NCI-H187 treated with DMSO at 0.1 percent for 48 hours (cell line): ENCODE results near the gene SLC2A11.
"Not testable (repeated sequence)": the region's sequence is repeated elsewhere in the genome, so short reads cannot be mapped to it uniquely, and the experiment has no call there.

ENCODE experiments used
- DNase-seq: peaks from one replicate; lab custom pipeline; 2025; lab: John Stamatoyannopoulos, UW

SLC2A11 gene

DNA sequence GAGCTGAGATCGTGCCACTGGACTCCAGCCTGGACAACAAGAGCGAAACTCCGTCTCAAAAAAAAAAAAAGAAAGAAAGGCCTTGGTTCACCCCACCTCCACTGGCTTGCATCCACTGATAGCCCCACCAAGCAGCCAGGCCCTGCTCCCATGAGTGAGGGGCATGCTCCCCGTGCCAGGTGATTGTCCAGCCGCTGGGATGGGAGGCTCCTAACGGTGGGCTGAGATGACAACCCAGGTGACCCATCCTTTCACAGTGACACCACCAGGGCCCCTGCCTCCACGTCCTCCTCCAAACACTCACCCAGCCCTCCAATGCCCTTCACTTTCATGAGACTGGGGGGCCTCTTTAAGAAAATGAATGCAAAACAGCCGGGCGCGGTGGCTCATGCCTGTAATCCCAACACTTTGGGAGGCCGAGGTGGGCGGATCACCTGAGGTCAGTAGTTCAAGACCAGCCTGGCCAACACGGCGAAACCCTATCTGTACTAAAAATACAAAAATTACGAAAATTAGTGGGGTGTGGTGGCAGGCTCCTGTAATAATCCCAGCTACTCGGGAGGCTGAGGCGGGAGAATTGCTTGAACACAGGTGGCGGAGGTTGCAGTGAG is 10.3 kb upstream of the SLC2A11 start:
- DNase-seq = no peak

DNA sequence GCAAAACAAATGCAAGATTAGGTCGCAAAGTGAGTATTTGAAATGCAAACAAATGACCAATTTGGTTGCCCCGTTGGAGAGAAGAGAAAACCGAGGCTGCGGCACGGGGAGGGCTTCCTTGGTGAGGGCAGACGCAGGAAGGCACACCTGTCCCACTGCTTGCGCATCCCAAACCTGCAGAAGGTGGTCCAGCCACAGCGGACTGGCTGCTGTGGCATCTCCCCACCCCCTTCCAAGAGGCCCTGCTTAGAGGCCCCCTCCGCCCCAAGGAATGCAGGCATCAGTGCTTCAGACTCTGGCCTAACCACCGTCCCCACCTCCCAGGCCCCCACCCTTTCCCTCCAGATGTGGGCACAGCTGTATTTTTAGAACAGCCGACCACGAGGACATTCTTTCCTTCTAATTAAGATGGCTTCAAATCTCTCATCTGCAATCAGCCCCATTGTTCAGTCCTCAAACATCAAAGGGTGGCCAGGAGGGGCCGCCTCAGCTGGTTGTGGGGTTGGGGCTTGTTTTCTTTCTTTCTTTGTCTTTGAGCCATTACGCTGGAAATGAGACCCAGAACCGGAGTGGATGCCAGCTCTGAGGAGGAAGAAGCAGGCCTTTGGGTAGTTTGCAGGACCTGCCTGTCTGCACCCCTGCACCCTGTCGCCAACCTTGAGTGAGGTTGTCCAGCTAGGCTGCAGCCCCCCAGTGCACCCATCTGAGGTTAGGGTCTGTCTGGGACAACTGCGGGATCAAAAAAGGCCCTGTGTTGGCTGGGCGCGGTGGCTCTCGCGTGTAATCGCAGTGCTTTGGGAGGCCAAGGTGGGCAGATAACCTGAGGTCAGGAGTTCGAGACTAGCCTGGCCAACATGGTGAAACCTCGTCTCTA is 9.4 kb upstream of the SLC2A11 start:
- no peak for DNase-seq

DNA sequence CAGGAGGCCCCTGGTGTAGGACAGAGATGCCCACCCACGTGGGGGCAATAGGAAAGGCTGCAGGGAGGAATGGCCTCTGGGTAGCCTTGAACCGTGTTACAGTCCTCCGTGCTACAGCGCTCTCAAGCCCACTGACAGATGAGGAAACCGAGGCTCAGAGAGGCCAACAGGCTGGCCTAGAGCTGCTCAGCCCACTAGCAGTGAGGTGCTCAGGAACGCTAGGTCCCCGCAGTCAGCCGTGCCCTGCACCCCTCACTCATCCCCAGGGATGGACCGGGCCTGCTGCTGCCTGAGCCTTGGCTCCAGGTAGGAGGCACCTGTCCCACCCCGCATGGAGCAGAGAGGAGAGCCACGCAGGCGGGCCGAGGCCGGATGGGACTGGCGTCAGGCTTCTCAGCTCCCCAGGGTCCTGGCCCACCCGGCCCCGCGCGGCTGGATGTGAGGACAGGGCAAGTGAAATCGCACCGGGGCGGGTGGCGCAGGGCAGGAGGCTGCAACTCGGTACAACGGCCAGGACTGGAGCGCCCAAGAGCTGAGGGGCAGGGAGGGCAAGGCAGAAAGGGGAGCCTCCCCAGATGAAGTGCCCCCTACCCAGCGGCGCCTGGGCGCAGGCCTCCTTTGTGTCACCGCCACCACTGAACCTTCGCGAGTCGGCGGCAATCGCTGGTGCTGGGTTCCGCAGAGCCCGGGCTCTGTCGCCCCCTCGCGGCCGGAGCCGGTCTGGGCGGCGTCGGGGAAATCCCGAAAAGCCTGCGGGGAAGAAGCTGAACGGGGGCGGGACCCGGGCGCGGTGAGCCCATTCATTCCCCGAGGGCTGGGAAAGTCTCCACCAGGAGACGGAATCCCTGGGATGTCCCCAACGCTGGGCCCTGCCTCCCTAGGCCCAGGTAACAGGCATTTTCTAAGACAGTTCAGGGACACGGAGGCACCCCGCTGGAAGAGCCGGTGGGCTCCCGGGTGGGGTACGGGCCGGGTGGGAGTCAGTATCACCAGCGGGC is 8.4 kb upstream of the SLC2A11 start:
- DNase-seq = no peak

DNA sequence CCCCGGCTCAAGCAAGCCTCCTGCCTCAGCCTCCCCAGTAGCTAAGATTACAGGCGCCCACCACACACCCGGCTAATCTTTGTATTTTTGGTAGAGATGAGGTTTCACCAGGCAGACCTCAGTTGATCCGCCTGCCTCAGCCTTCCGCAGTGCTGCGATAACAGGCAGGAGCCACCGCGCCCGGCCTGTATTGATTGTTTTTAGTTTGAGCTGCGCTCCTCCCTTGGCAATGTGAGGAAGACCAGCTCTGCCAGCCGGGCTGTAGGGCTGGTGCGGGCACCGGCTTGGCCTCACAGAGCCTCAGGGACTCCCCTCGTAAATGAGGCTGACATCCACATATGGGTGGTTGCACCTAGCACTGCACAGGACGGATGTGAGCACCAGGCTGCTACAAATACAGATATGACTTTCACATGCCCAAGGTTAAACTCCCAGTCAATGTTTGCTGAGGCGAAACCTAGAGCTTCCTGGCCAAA is 7.5 kb upstream of the SLC2A11 start:
- no peak for DNase-seq

DNA sequence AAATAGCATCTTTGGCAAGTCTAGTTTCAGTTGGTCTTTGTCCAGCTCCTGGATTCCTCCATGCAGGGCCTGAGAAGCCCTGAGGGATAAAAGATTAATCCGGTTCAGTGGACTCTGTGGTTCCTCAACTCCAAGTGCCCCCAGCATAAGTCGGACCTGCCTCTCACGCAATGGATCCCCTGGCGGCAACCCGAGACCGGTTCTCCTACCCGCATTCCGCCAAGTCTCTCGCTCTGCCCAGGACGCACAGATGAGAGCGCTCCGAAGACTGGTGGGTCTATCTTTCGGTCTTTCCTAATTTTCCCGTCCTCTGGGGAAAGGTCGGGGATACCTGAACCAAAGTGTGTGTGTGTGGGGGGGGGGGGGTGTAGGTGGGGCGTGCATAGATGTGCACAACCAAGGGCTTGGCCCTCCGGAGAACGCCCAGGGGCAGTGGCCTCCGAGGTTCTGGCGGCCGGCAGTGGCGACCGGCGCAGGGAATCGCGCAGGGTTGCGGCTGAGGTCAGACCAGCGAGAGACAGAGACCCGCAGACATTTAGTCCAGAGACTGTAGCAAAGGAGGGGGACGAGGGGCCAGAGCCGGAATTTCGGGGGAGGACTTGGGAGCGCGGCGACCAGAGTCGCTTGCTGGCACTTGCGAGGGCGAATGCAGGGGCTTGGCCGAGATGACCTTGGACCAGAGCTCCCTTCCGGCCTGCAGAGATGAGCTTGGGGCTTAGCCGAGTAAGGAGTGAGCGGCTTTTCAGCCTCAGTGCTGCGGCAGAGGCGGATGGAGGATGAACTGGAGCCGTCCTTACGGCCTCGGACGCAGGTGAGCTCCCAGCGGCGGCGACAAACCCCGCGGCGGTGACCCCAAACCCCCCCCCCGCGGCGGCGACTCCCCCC is 712 bp upstream of the SLC2A11 start:
- DNase-seq = no peak

DNA sequence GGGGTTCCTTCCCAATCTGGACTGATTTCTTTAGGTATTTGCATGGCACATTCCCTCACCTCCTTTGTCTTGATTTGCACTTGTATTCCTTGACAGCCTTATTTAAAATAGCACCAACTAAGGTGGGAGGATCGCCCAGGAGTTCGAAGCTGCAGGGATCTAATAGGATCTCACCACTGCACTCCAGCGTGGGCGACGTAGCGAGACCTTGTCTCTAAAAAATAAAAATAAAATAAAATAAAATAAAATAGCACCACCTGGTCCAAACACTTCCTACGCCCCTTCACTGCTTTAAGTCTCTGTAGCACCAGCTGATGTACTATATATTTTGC is 775 bp downstream of the SLC2A11 start:
- DNase-seq = no peak

DNA sequence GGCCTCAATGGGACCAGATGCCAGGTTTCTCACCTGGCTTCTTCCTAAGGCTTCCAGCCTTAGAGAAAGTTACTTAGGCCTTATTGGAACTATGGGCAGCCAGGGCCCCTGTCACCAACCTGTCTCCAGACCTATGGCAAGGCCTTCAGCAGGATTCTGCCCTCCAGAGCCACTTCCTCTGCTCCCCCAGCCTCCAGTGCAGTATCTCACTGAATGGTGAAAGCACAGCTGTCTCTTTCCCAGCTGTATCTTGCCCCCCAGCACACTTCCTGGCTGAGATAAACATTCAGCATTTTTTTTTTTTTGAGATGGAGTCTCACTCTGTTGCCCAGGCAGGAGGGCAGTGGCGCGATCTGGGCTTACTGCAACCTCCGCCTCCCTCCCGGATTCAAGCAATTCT is 1.5 kb downstream of the SLC2A11 start:
- DNase-seq = no peak

DNA sequence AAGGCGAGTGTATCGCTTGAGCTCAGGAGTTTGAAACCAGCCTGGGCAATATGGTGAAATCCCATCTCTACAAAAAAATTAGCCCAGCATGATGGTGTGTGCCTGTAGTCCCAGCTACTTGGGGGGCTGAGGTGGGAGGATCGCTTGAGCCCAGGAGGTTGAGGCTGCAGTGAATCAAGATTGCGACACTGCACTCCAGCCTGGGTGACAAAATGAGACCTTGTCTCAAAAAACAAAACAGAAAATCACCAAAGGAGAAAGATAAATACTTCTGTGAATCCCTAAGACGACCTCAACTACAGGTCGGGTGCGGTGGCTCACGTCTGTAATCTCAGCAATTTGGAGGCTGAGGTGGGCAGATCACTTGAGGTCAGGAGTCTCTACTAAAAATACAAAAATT is 2.5 kb downstream of the SLC2A11 start:
- not testable (repeated sequence) for DNase-seq

DNA sequence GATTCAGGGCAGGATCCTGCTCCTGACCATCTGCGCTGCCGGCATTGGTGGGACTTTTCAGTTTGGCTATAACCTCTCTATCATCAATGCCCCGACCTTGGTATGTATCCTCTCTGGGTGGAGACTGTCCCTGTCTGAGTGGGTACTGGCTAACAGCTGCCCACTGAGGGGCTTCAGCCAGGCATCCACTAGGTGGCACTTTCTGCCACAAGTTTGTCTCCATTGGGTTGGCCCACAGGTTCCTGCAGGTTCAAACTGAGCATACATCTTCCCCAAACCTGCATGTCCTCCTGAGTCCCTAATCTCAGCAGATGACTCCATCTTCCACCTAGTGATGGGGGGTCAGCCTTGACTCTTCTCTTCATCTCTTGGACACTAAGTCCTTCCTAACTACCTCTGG is 4.4 kb downstream of the SLC2A11 start:
- DNase-seq = no peak

DNA sequence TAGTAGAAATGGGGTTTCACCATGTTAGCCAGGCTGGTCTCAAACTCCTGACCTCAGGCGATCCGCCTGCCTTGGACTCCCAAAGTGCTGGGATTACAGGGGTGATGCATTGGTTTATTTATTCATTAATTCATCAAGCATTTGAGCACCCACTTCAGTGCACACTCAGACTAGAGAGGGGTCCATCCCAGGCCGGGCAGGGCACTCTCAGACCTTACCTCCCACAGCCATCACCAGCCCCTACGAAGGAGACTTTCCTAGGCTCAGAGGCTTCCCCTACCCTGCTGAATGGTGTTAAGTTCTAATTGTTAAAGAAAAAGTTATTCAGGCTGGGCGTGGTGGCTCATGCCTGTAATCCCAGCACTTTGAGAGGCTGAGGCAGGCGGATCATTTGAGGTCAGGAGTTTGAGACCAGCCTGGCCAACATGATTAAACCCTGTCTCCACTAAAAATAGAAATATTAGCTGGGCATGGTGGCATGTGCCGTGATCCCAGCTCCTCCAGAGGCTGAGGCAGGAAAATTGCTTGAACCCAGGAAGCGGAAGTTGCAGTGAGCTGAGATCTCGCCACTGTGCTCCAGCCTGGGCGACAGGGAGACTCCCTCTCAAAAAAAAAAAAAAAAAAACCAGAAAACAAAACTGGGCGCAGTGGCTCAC is 7.0 kb downstream of the SLC2A11 start:
- DNase-seq = not testable (repeated sequence)

DNA sequence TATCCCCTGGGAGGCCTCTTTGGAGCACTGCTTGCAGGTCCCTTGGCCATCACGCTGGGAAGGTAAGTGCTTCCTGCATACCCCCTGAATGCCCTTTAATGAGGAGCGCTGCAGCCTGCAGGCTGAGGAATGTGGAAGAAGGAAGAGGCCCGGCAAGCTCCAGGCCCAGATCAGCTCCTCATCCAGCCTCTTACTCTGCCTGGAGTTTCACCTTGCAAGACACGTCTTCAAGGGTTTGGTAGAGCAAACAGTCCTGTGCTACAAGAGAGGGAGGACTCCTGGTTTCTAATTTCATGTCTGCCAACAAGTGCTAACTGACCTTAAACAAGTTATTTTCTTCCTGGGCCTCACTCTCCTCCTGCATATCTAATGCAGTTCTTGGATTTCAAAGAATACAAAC is 10.9 kb downstream of the SLC2A11 start:
- no peak for DNase-seq

DNA sequence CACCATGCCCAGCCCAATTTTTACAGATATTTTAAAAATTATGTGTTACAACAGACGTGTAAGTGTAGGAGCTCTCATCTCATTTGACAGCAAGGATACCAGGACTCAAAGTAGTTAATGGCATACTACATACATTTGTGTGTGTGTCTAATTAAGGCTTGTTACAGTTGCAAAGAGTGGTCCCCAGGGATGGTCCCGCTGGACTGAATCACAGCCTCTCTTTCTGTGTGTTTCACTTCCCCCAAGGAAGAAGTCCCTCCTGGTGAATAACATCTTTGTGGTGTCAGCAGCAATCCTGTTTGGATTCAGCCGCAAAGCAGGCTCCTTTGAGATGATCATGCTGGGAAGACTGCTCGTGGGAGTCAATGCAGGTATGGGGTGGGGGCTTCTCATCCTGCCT is 17.2 kb downstream of the SLC2A11 start:
- DNase-seq = no peak

DNA sequence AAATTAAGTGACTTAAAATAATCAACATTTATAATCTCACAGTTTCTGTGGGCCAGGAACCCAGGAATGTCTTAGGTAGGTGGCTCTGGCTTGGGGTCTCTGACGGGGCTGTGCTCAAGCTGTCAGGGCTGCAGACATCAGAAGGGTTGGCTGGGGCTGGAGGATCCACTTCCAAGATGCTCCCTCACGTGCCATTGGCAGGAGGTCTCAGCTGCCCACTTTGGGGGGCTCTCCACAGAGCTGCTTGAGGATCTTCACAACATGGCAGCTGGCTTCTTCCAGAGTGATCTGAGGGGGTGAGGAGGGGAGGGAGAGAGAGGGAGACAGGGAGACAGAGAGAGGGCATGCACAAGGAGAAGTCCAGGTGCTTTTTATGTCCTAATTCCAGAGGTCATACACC is 18.1 kb downstream of the SLC2A11 start:
- DNase-seq = no peak

DNA sequence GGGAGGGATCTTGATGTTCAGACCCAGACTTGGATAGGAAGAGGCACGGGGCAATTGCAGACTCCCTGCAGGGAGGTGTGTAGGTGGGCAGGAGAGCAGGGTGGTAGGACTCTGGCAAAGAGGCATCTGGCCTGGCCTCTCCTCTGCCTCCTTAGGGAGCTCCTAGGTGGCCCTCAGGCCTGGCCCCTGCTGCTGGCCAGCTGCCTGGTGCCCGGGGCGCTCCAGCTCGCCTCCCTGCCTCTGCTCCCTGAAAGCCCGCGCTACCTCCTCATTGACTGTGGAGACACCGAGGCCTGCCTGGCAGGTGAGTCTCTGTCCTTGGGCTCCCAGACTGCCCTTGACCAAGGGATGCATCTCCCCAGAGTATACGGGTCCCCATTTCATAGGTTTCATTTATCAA is 19.9 kb downstream of the SLC2A11 start:
- no peak for DNase-seq

DNA sequence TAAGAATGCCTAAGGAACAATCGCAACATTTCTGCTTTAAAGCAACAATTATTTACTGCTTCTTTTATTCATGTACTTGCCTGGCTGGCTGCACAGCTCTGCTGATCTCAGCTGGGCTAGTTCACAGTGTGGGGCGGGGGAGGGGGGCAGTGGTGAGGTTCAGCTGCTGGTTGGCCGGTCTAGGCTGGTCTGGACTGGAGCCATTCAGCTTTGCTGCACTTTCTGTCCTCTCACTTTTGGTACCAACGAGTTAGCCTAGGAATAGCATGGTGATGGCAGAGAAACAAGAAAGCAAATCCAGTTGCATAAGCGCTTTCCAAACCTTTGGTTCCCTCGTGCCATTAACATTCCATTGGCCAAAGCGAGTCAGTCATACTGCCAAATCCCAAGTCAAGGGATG is 20.5 kb downstream of the SLC2A11 start:
- no peak for DNase-seq

DNA sequence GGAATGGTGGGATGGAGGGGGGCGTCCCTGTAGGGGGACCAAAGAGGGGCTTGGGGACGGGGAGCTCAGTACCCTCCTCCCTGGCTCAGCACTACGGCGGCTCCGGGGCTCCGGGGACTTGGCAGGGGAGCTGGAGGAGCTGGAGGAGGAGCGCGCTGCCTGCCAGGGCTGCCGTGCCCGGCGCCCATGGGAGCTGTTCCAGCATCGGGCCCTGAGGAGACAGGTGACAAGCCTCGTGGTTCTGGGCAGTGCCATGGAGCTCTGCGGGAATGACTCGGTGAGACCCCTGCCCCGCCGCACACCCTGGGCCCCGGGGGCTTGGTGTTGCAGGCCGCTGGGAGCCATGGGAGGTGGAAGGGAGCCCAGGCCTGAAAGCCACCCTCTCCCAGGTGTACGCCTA is 24.7 kb downstream of the SLC2A11 start:
- no peak for DNase-seq

DNA sequence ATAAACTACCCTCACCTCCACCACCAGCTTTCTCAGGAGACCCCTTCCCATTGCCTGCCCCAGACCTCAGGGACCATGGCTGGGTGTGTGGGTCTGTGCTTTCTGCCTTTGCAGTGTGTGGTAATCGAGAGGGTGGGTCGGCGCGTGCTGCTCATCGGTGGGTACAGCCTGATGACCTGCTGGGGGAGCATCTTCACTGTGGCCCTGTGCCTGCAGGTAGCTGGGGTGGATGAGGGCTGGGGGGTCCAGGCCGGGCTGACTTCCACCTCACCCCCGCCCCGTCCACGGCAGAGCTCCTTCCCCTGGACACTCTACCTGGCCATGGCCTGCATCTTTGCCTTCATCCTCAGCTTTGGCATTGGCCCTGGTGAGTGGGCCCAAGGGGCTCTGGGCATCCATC is 26.0 kb downstream of the SLC2A11 start:
- no peak for DNase-seq

DNA sequence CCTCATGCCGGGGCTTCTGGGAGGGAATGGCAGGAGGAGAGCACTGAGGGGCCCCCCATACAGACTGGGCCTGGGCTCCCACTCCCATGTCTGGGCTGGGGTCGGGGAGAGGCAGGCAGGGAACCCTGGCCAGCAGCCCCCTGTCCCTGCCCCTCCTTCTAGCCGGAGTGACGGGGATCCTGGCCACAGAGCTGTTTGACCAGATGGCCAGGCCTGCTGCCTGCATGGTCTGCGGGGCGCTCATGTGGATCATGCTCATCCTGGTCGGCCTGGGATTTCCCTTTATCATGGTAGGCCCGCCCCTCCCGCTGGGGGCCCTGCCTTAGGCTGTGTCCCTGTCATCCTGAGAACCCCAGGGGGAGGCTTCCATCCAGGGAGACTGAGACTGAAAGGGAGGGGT is 26.5 kb downstream of the SLC2A11 start:
- no peak for DNase-seq

DNA sequence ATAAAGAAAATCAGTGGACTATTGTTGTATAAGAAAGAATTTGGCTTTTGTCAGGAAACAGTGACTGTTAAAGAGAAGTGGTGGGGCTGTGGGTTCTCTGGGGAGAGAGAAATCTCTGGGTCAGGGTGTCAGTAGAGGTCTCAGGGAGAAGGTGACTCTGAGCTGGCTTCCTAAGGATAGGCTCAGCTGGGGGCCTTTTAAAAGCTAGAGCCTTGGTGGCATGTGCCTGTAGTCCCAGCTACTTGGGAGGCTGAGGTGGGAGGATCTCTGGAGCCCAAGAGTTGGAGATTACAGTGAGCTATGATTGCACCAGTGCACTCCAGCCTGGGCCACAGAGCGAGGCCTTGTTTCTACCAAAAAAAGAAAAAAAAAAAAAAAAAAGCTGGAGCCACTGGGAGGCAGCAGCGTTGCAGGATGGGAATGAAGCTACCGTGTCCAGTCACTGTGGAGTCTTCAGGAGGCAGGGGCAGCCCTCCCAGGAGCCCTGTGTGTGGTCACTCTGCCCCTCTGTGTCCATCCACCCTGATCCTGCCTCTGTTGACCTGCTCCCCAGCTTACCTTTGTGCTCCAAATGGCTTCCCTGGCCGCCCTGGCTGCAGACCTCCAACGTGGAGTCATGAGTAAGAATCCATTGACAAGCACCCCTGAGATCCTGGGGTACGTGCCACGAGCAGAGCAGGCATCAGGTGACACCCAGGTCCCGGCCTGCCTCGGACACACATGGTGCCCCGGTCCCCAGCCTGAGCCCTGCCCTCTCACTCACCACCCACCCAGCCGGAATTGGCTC is 31.1 kb downstream of the SLC2A11 start:
- DNase-seq = no peak

DNA sequence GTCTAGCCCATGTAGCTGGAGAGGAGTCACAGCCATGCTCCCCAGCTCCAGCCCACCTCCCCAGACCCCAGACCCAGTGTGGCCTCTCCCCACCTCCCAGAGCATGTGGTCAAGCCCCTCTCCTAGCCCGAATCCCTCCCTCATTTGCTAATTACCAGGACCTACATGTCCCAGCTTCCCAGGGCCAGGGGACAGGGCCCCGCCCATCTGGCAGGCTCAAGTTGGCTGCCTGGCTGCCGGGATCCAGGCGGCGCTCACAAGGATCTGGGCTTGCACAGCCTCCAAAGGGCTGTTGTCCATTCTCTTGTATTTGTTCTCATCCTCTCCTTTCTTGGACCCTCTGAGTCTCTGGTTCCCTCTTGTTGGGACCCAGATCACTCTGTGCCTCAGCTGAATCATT is 31.9 kb downstream of the SLC2A11 start:
- no peak for DNase-seq
